ENCODE data around the gene ABCA2.

ABCA2 gene

GRCh38 chr9:137008312-137008711 lies 19.7 kb downstream of the ABCA2 start:
- TF ChIP-seq FOXP2 (optimal IDR thresholded peaks at IDR 0.05; ENCODE audit: borderline replicate concordance, extremely low read depth, extremely low read length, insufficient read depth) (no peak), POLR2AphosphoS5 (IDR thresholded peaks at IDR 0.05; ENCODE audit: low read depth, low read length) (no peak), SIN3A (IDR thresholded peaks at IDR 0.05; ENCODE audit: borderline replicate concordance, insufficient read depth, low read length) (no peak), TAF1 (IDR thresholded peaks at IDR 0.05; ENCODE audit: borderline replicate concordance, insufficient read depth, low read length) (no peak), REST (IDR thresholded peaks at IDR 0.05; ENCODE audit: insufficient read depth in 1 of 2, low read depth in 2 of 2, low read length in 2 of 2) (no peak)

- no peak for TF ChIP-seq TAF1 (IDR thresholded peaks at IDR 0.05; ENCODE audit: borderline replicate concordance, insufficient read depth, low read length)
- no peak for TF ChIP-seq REST (IDR thresholded peaks at IDR 0.05; ENCODE audit: insufficient read depth in 1 of 2, low read depth in 2 of 2, low read length in 2 of 2)
- TF ChIP-seq POLR2AphosphoS5 (IDR thresholded peaks at IDR 0.05; ENCODE audit: low read depth, low read length), result no peak
- TF ChIP-seq FOXP2 (optimal IDR thresholded peaks at IDR 0.05; ENCODE audit: borderline replicate concordance, extremely low read depth, extremely low read length, insufficient read depth), result no peak
- TF ChIP-seq SIN3A (IDR thresholded peaks at IDR 0.05; ENCODE audit: borderline replicate concordance, insufficient read depth, low read length), result no peak
Measured at GRCh38 chr9:137007816-137008270, 20.2 kb downstream of the ABCA2 start.

- TF ChIP-seq POLR2AphosphoS5 (IDR thresholded peaks at IDR 0.05; ENCODE audit: low read depth, low read length) (no peak), TAF1 (IDR thresholded peaks at IDR 0.05; ENCODE audit: borderline replicate concordance, insufficient read depth, low read length) (no peak), FOXP2 (optimal IDR thresholded peaks at IDR 0.05; ENCODE audit: borderline replicate concordance, extremely low read depth, extremely low read length, insufficient read depth) (no peak), REST (IDR thresholded peaks at IDR 0.05; ENCODE audit: insufficient read depth in 1 of 2, low read depth in 2 of 2, low read length in 2 of 2) (no peak), SIN3A (IDR thresholded peaks at IDR 0.05; ENCODE audit: borderline replicate concordance, insufficient read depth, low read length) (no peak)
Measured at GRCh38 chr9:137007108-137007815, 20.8 kb downstream of the ABCA2 start.

GRCh38 chr9:137006116-137007003 lies 21.7 kb downstream of the ABCA2 start:
- no peak for TF ChIP-seq REST (IDR thresholded peaks at IDR 0.05; ENCODE audit: insufficient read depth in 1 of 2, low read depth in 2 of 2, low read length in 2 of 2)

Data from PFSK-1 (cell line).